MM.1S (cell line): ENCODE measurements around the gene KCNK4.

Source experiments
- DNase-seq: peaks from one replicate; pipeline ENCODE4 v3.0.0-alpha.2; 2015
- H2AFZ ChIP-seq: fragments of 300-600 bp; sonication (generic); 2 replicates; pipeline ENCODE4 v1.6.0; 2016; ENCODE audit warnings: antibody characterized with exemption, low read length
- H3F3A ChIP-seq: fragments of 300-600 bp; sonication (generic); 2 replicates; pipeline ENCODE4 v1.6.1; 2016; ENCODE audit warnings: mild to moderate bottlenecking, antibody characterized with exemption, low read length, moderate library complexity, mixed read lengths; ENCODE audit not compliant: insufficient read depth
- H3K27ac ChIP-seq: fragments of 300-600 bp; sonication (generic); 2 replicates; pipeline ENCODE4 v1.5.1; 2016; ENCODE audit warnings: mild to moderate bottlenecking, low read length
- H3K27me3 ChIP-seq: fragments of 300-600 bp; sonication (generic); replicated peaks from 2 replicates; pipeline ENCODE4 v1.6.0; 2016; ENCODE audit warnings: low read length; ENCODE audit not compliant: insufficient read depth
- H3K36me3 ChIP-seq: fragments of 300-600 bp; sonication (generic); replicated peaks from 2 replicates; pipeline ENCODE4 v1.6.1; 2016; ENCODE audit warnings: mild to moderate bottlenecking, low read length, mixed read lengths; ENCODE audit not compliant: insufficient read depth
- H3K4me1 ChIP-seq: fragments of 300-600 bp; sonication (generic); 2 replicates; pipeline ENCODE4 v1.6.1; 2016; ENCODE audit warnings: low read length, mixed read lengths
- H3K4me2 ChIP-seq: fragments of 300-600 bp; sonication (generic); 2 replicates; pipeline ENCODE4 v1.6.0; 2016; ENCODE audit warnings: low read depth, low read length
- H3K4me3 ChIP-seq: fragments of 300-600 bp; sonication (generic); 2 replicates; pipeline ENCODE4 v1.5.1; 2016; ENCODE audit warnings: low read length, mixed read lengths
- H3K79me2 ChIP-seq: fragments of 300-600 bp; sonication (generic); 2 replicates; pipeline ENCODE4 v1.6.1; 2016; ENCODE audit warnings: mixed run types, low read length, mixed read lengths
- H3K9ac ChIP-seq: fragments of 300-600 bp; sonication (generic); 2 replicates; pipeline ENCODE4 v1.6.1; 2016; ENCODE audit warnings: low read length, mixed read lengths
- H3K9me2 ChIP-seq: fragments of 300-600 bp; sonication (generic); replicated peaks from 2 replicates; pipeline ENCODE4 v1.6.1; 2016; ENCODE audit warnings: mild to moderate bottlenecking, low read length, mixed read lengths; ENCODE audit not compliant: insufficient read depth
- H3K9me3 ChIP-seq: fragments of 300-600 bp; sonication (generic); replicated peaks from 2 replicates; pipeline ENCODE4 v1.6.1; 2016; ENCODE audit warnings: mild to moderate bottlenecking, low read length, mixed read lengths; ENCODE audit not compliant: insufficient read depth
- H4K20me1 ChIP-seq: fragments of 300-600 bp; sonication (generic); 2 replicates; pipeline ENCODE4 v1.6.1; 2016; ENCODE audit warnings: mild to moderate bottlenecking, low read length, moderate library complexity, mixed read lengths; ENCODE audit not compliant: insufficient read depth
- CTCF ChIP-seq: fragments of 300-600 bp; sonication (generic); IDR thresholded peaks from 2 replicates; pipeline ENCODE4 v1.5.1; 2016; ENCODE audit warnings: antibody characterized with exemption, low read length, mixed read lengths
- EZH2 ChIP-seq: fragments of 300-600 bp; sonication (generic); optimal IDR thresholded peaks from 2 replicates; pipeline ENCODE3; 2017; ENCODE audit warnings: low read depth, mild to moderate bottlenecking, antibody characterized with exemption, low read length, mixed read lengths
- EZH2phosphoT487 ChIP-seq: fragments of 300-600 bp; sonication (generic); IDR thresholded peaks from 2 replicates; pipeline ENCODE4 v1.6.1; 2018; ENCODE audit warnings: antibody characterized with exemption, low read length

Gene KCNK4

GRCh38 chr11:64284048-64284961 lies 6.8 kb upstream of the KCNK4 start, which contains the start of gene BAD:
Gene BAD, minus strand, starts transcription at chr11:64284665. Its CDS starts 297 bp downstream, at chr11:64284368.
- H3K4me2 ChIP-seq, result peak within 1 kb of the TSS; percentile 100

GRCh38 chr11:64284962-64285884 lies 5.9 kb upstream of the KCNK4 start, which contains the start of gene GPR137:
Gene GPR137, plus strand, starts transcription at chr11:64285848. Its CDS starts 677 bp downstream, at chr11:64286525.
- DNase-seq, result peak; percentile 89
- Histone ChIP-seq H3K36me3 (no peaks in the 10 kb centered on the region), H3F3A (peaks cover 7% of the 10 kb centered on the region), H3K4me3 (peak within 1 kb of the TSS; percentile 75), H2AFZ (peak within 1 kb of the TSS; percentile 97), H3K27ac (peak within 1 kb of the TSS; percentile 99), H4K20me1 (no peaks in the 10 kb centered on the region), H3K79me2 (peaks cover 29% of the 10 kb centered on the region), H3K27me3 (no peaks in the 10 kb centered on the region), H3K4me2 (peak within 1 kb of the TSS; percentile 100), H3K4me1 (peaks cover 10% of the 10 kb centered on the region), H3K9ac (peak within 1 kb of the TSS; percentile 98), H3K9me2 (no peaks in the 10 kb centered on the region), H3K9me3 (no peaks in the 10 kb centered on the region)
- TF ChIP-seq EZH2phosphoT487 (no peak), EZH2 (no peak), CTCF (no peak)

More at GRCh38 chr11:64284048-64284961, 6.8 kb upstream of the KCNK4 start, which contains the start of gene BAD:
- TF ChIP-seq CTCF (no peak), EZH2phosphoT487 (no peak), EZH2 (no peak)
- Histone ChIP-seq H3K9me2 (no peaks in the 10 kb centered on the region), H4K20me1 (no peaks in the 10 kb centered on the region), H3K9ac (peak within 1 kb of the TSS; percentile 98), H2AFZ (peak within 1 kb of the TSS; percentile 97), H3F3A (peaks cover 7% of the 10 kb centered on the region), H3K27ac (peak within 1 kb of the TSS; percentile 99), H3K9me3 (no peaks in the 10 kb centered on the region), H3K4me3 (peak within 1 kb of the TSS; percentile 75), H3K27me3 (no peaks in the 10 kb centered on the region), H3K4me1 (peaks cover 10% of the 10 kb centered on the region), H3K36me3 (no peaks in the 10 kb centered on the region), H3K79me2 (peaks cover 29% of the 10 kb centered on the region)
- peak; percentile 96 for DNase-seq

GRCh38 chr11:64285885-64286800 lies 5.0 kb upstream of the KCNK4 start:
- H3K4me3 ChIP-seq, result peak overlapping the region; percentile 75
- DNase-seq, result peak; percentile 69
- no peaks in the 10 kb centered on the region for H4K20me1 ChIP-seq
- no peaks in the 10 kb centered on the region for H3K9me2 ChIP-seq
- peaks cover 29% of the 10 kb centered on the region for H3K79me2 ChIP-seq
- H3K9me3 ChIP-seq, result no peaks in the 10 kb centered on the region
- TF ChIP-seq CTCF, result peak; percentile 60
- TF ChIP-seq EZH2, result no peak
- no peaks in the 10 kb centered on the region for H3K36me3 ChIP-seq
- peak overlapping the region; percentile 9; the same call in 1 of the 2 replicates for H3K27ac ChIP-seq
- peaks cover 12% of the 10 kb centered on the region for H3F3A ChIP-seq
- peaks cover 9% of the 10 kb centered on the region for H3K27me3 ChIP-seq
- peak overlapping the region; percentile 24; the same call in 1 of the 2 replicates for H2AFZ ChIP-seq
- peaks cover 10% of the 10 kb centered on the region for H3K4me1 ChIP-seq
- H3K9ac ChIP-seq, result peak overlapping the region; percentile 60
- peak overlapping the region; percentile 98 for H3K4me2 ChIP-seq
